ENCODE data around the gene ABLIM1. TPM values are rescaled to one million over a fixed set of nuclear protein-coding genes. Genes with fewer than 3 reads are reported as not detected.

The ABLIM1 gene
- polyA plus RNA-seq, 2 donors: 104 to 121 TPM

GRCh38 chr10:114682121-114682520 is 24.0 kb upstream of the ABLIM1 start:
- H3K36me3 ChIP-seq (ENCODE audit: control insufficient read depth in 2 of 2, insufficient read depth in 2 of 2, low read length in 1 of 2): no peaks in the 10 kb centered on the region
- H3K27me3 ChIP-seq (ENCODE audit: control insufficient read depth in 1 of 2, insufficient read depth in 2 of 2, low read length in 2 of 2): no peaks in the 10 kb centered on the region
- H3K27ac ChIP-seq (ENCODE audit: low read depth in 2 of 2, low read length in 1 of 2): peak overlapping the region in 1 of 2 donors; percentile 48
- H3K4me3 ChIP-seq (ENCODE audit: low read depth in 1 of 2, low read length in 2 of 2): peak overlapping the region in 1 of 2 donors; percentile 66
- 42 to 59% methylated on average over 3 of the region's 3 CpGs for WGBS, 2 donors
- H3K9me3 ChIP-seq (ENCODE audit: control insufficient read depth in 2 of 2, insufficient read depth in 1 of 2, low read depth in 1 of 2, low read length in 1 of 2): no peaks in the 10 kb centered on the region
- H3K4me1 ChIP-seq (ENCODE audit: control insufficient read depth in 2 of 2, insufficient read depth in 2 of 2, low read length in 1 of 2): peaks cover 0 to 8% of the 10 kb centered on the region in 2 donors

GRCh38 chr10:114681542-114681941 is 23.5 kb upstream of the ABLIM1 start:
- Histone ChIP-seq H3K27ac (ENCODE audit: low read depth in 2 of 2, low read length in 1 of 2) (peak overlapping the region; percentile 69 to 89), H3K4me1 (ENCODE audit: control insufficient read depth in 2 of 2, insufficient read depth in 2 of 2, low read length in 1 of 2) (peaks cover 0 to 8% of the 10 kb centered on the region in 2 donors), H3K4me3 (ENCODE audit: low read depth in 1 of 2, low read length in 2 of 2) (peak overlapping the region in 1 of 2 donors; percentile 18), H3K9me3 (ENCODE audit: control insufficient read depth in 2 of 2, insufficient read depth in 1 of 2, low read depth in 1 of 2, low read length in 1 of 2) (no peaks in the 10 kb centered on the region), H3K36me3 (ENCODE audit: control insufficient read depth in 2 of 2, insufficient read depth in 2 of 2, low read length in 1 of 2) (no peaks in the 10 kb centered on the region), H3K27me3 (ENCODE audit: control insufficient read depth in 1 of 2, insufficient read depth in 2 of 2, low read length in 2 of 2) (no peaks in the 10 kb centered on the region)
- WGBS, 2 donors: 52 to 61% methylated on average over 5 of the region's 5 CpGs

GRCh38 chr10:114680543-114681117 is 22.6 kb upstream of the ABLIM1 start:
- peak overlapping the region; percentile 14 to 52 for H3K27ac ChIP-seq (ENCODE audit: low read depth in 2 of 2, low read length in 1 of 2)
- WGBS, 2 donors: 85 to 97% methylated on average over 3 of the region's 3 CpGs
- peaks cover 0 to 8% of the 10 kb centered on the region in 2 donors for H3K4me1 ChIP-seq (ENCODE audit: control insufficient read depth in 2 of 2, insufficient read depth in 2 of 2, low read length in 1 of 2)

GRCh38 chr10:114679552-114679951 is 21.5 kb upstream of the ABLIM1 start:
- Histone ChIP-seq H3K9me3 (ENCODE audit: control insufficient read depth in 2 of 2, insufficient read depth in 1 of 2, low read depth in 1 of 2, low read length in 1 of 2) (no peaks in the 10 kb centered on the region), H3K27ac (ENCODE audit: low read depth in 2 of 2, low read length in 1 of 2) (peak overlapping the region; percentile 63 to 84), H3K4me1 (ENCODE audit: control insufficient read depth in 2 of 2, insufficient read depth in 2 of 2, low read length in 1 of 2) (peaks cover 0 to 6% of the 10 kb centered on the region in 2 donors), H3K27me3 (ENCODE audit: control insufficient read depth in 1 of 2, insufficient read depth in 2 of 2, low read length in 2 of 2) (no peaks in the 10 kb centered on the region), H3K36me3 (ENCODE audit: control insufficient read depth in 2 of 2, insufficient read depth in 2 of 2, low read length in 1 of 2) (no peaks in the 10 kb centered on the region), H3K4me3 (ENCODE audit: low read depth in 1 of 2, low read length in 2 of 2) (no peak overlapping the region)
- 72 to 86% methylated on average over 4 to 5 of the region's 5 CpGs for WGBS, 2 donors

More at GRCh38 chr10:114680543-114681117, 22.6 kb upstream of the ABLIM1 start:
- no peaks in the 10 kb centered on the region for H3K27me3 ChIP-seq (ENCODE audit: control insufficient read depth in 1 of 2, insufficient read depth in 2 of 2, low read length in 2 of 2)
- H3K4me3 ChIP-seq (ENCODE audit: low read depth in 1 of 2, low read length in 2 of 2): no peak overlapping the region
- no peaks in the 10 kb centered on the region for H3K36me3 ChIP-seq (ENCODE audit: control insufficient read depth in 2 of 2, insufficient read depth in 2 of 2, low read length in 1 of 2)
- H3K9me3 ChIP-seq (ENCODE audit: control insufficient read depth in 2 of 2, insufficient read depth in 1 of 2, low read depth in 1 of 2, low read length in 1 of 2): no peaks in the 10 kb centered on the region

GRCh38 chr10:114678820-114679219 is 20.7 kb upstream of the ABLIM1 start:
- Histone ChIP-seq H3K9me3 (ENCODE audit: control insufficient read depth in 2 of 2, insufficient read depth in 1 of 2, low read depth in 1 of 2, low read length in 1 of 2) (no peaks in the 10 kb centered on the region), H3K4me1 (ENCODE audit: control insufficient read depth in 2 of 2, insufficient read depth in 2 of 2, low read length in 1 of 2) (peaks cover 0 to 2% of the 10 kb centered on the region in 2 donors), H3K4me3 (ENCODE audit: low read depth in 1 of 2, low read length in 2 of 2) (no peak overlapping the region), H3K36me3 (ENCODE audit: control insufficient read depth in 2 of 2, insufficient read depth in 2 of 2, low read length in 1 of 2) (no peaks in the 10 kb centered on the region), H3K27me3 (ENCODE audit: control insufficient read depth in 1 of 2, insufficient read depth in 2 of 2, low read length in 2 of 2) (no peaks in the 10 kb centered on the region), H3K27ac (ENCODE audit: low read depth in 2 of 2, low read length in 1 of 2) (peak overlapping the region; percentile 63 to 84)
- 52 to 61% methylated on average over 2 of the region's 2 CpGs for WGBS, 2 donors

GRCh38 chr10:114678336-114678735 is 20.3 kb upstream of the ABLIM1 start:
- Histone ChIP-seq H3K4me1 (ENCODE audit: control insufficient read depth in 2 of 2, insufficient read depth in 2 of 2, low read length in 1 of 2) (peaks cover 0 to 2% of the 10 kb centered on the region in 2 donors), H3K4me3 (ENCODE audit: low read depth in 1 of 2, low read length in 2 of 2) (no peak overlapping the region), H3K27me3 (ENCODE audit: control insufficient read depth in 1 of 2, insufficient read depth in 2 of 2, low read length in 2 of 2) (no peaks in the 10 kb centered on the region), H3K9me3 (ENCODE audit: control insufficient read depth in 2 of 2, insufficient read depth in 1 of 2, low read depth in 1 of 2, low read length in 1 of 2) (no peaks in the 10 kb centered on the region), H3K36me3 (ENCODE audit: control insufficient read depth in 2 of 2, insufficient read depth in 2 of 2, low read length in 1 of 2) (no peaks in the 10 kb centered on the region), H3K27ac (ENCODE audit: low read depth in 2 of 2, low read length in 1 of 2) (peak overlapping the region; percentile 29 to 77)
- WGBS, 2 donors: 43 to 54% methylated on average over 4 of the region's 4 CpGs

GRCh38 chr10:114674346-114674745 is 16.3 kb upstream of the ABLIM1 start:
- whole genome bisulfite sequencing, 2 donors: 88 to 94% methylated on average over 4 of the region's 4 CpGs
- H3K4me1 ChIP-seq (ENCODE audit: control insufficient read depth in 2 of 2, insufficient read depth in 2 of 2, low read length in 1 of 2): no peaks in the 10 kb centered on the region
- H3K27me3 ChIP-seq (ENCODE audit: control insufficient read depth in 1 of 2, insufficient read depth in 2 of 2, low read length in 2 of 2): no peaks in the 10 kb centered on the region
- H3K9me3 ChIP-seq (ENCODE audit: control insufficient read depth in 2 of 2, insufficient read depth in 1 of 2, low read depth in 1 of 2, low read length in 1 of 2): no peaks in the 10 kb centered on the region
- no peak overlapping the region for H3K4me3 ChIP-seq (ENCODE audit: low read depth in 1 of 2, low read length in 2 of 2)
- no peak overlapping the region for H3K27ac ChIP-seq (ENCODE audit: low read depth in 2 of 2, low read length in 1 of 2)
- no peaks in the 10 kb centered on the region for H3K36me3 ChIP-seq (ENCODE audit: control insufficient read depth in 2 of 2, insufficient read depth in 2 of 2, low read length in 1 of 2)

- Histone ChIP-seq H3K27ac (ENCODE audit: low read depth in 2 of 2, low read length in 1 of 2) (no peak overlapping the region), H3K4me3 (ENCODE audit: low read depth in 1 of 2, low read length in 2 of 2) (no peak overlapping the region), H3K9me3 (ENCODE audit: control insufficient read depth in 2 of 2, insufficient read depth in 1 of 2, low read depth in 1 of 2, low read length in 1 of 2) (peaks cover 0 to 2% of the 10 kb centered on the region in 2 donors), H3K36me3 (ENCODE audit: control insufficient read depth in 2 of 2, insufficient read depth in 2 of 2, low read length in 1 of 2) (no peaks in the 10 kb centered on the region), H3K27me3 (ENCODE audit: control insufficient read depth in 1 of 2, insufficient read depth in 2 of 2, low read length in 2 of 2) (no peaks in the 10 kb centered on the region), H3K4me1 (ENCODE audit: control insufficient read depth in 2 of 2, insufficient read depth in 2 of 2, low read length in 1 of 2) (no peaks in the 10 kb centered on the region)
- 77 to 81% methylated on average over 3 of the region's 3 CpGs for WGBS, 2 donors
Measured at GRCh38 chr10:114669648-114670047, 11.6 kb upstream of the ABLIM1 start.

GRCh38 chr10:114668375-114669080 is 10.5 kb upstream of the ABLIM1 start:
- Histone ChIP-seq H3K27ac (ENCODE audit: low read depth in 2 of 2, low read length in 1 of 2) (no peak overlapping the region), H3K4me1 (ENCODE audit: control insufficient read depth in 2 of 2, insufficient read depth in 2 of 2, low read length in 1 of 2) (peaks cover 0 to 2% of the 10 kb centered on the region in 2 donors), H3K27me3 (ENCODE audit: control insufficient read depth in 1 of 2, insufficient read depth in 2 of 2, low read length in 2 of 2) (no peaks in the 10 kb centered on the region), H3K9me3 (ENCODE audit: control insufficient read depth in 2 of 2, insufficient read depth in 1 of 2, low read depth in 1 of 2, low read length in 1 of 2) (peaks cover 0 to 2% of the 10 kb centered on the region in 2 donors), H3K4me3 (ENCODE audit: low read depth in 1 of 2, low read length in 2 of 2) (no peak overlapping the region), H3K36me3 (ENCODE audit: control insufficient read depth in 2 of 2, insufficient read depth in 2 of 2, low read length in 1 of 2) (no peaks in the 10 kb centered on the region)
- WGBS, 2 donors: 91 to 94% methylated on average over 6 of the region's 6 CpGs

All from esophagus (tissue), 2 donors.